ENCODE results near the gene EVI5.

EVI5 gene

DNA sequence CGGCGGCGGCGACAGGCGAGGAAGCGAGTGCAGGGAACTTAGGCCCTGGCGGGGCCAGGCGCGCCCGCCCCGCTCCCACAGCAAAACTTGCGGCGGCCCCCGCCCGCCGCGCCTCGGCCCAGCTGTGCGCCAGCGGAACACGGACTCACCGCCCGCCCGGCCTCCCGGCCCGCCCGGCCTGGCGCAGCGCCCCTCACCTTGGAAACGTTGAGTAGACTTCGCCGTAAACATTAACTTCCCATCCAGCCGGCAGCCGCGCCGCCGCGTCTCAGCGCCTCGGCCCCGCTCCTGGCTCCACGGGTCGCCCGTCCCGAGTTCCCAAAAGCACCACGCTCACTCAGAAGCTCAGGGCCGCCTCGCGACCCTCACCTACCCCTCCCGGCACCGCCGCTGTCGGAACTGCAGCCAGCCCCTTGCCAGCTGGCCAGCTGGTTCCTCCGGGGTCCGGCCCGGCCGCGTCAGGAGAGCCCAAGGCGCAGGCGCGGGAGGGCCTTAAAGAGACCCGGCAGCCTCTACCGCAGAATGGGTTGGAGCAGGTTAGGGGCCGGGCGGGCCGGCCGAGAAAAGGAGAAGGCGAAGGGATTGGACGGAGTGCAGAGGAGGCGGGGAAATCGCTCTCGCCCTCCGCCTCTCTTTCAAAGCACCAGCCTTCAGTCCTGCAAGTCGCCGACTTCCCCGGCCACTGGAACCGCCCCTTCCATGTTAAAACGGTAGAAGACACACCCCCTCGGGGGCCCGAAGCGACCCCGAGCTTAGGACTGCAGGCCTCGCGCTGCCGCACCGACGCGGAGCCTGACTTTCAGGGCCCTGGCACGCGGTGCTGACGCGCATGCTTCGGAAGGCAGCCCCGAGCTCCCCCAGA, at the start of gene EVI5:
TSS of gene EVI5 (minus strand) at position 470 of the 862 bp plus-strand sequence. CDS start 48,562 bp downstream, outside the sequence.
- DNase-seq (ENCODE audit: low read depth in 2 of 2): peak; percentile 32 to 55

DNA sequence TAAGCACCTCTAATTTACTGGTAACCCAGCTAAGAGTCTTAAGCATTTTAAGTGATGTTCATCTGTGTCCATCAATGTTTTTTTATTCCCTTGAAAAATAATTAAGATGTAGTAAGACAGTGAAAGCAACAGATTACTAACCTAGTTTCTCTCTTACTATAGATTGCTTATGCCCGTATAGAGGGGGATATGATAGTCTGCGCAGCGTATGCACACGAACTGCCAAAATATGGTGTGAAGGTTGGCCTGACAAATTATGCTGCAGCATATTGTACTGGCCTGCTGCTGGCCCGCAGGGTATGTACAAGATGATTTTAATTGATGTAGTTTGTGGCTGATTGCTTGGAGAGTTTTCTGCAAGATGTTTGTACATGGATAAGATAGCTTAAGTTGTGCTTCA, 49.7 kb upstream of the EVI5 start:
- DNase-seq (ENCODE audit: low read depth in 2 of 2): no peak

DNA sequence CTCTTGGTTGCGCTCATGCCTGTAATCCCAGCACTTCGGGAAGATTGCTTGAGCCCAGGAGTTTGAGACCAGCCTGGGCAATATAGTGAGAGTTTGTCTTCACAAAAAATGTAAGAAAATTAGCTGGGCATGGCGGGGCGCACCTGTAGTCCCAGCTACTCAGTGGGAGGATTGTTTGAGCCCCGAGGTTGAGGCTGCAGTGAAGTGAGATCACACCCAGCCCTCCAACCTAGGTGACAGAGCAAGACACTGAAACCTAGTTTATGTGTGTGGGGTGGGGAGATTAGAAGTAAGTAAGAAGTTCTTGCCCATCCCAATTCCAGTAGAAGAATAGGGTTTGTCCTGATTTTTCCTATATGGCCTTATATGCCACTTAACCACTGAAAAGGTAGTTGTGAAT, 48.9 kb upstream of the EVI5 start:
- DNase-seq (ENCODE audit: low read depth in 2 of 2): no peak

DNA sequence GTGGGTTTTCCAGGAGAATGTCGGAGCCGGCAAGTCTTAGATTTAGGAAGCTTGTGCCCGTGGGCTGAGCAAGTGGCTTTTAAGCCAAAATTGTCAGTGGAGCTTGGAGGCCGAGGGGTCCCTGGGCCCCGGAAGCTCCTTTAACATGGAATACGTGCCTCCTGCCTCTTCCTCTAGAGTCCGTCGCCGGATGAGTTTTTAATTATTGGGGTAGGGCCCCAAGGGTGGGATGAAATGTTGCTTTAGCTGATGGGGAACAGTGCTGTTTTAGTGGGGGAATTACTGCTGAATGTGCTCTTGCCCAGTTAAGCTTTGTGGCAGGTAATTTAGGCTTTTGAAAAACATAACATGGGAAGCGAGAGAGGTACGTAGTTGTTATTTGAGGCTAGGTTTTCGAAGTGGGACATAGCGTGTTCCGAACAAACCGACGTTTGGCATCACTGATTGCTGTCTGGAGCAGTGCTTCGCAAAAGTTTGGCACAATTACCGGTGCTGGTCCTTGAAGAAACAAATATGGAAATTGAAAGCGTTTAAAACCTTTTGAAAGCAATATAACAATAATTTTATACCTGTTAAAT, 47.7 kb upstream of the EVI5 start:
- no peak for DNase-seq (ENCODE audit: low read depth in 2 of 2)

DNA sequence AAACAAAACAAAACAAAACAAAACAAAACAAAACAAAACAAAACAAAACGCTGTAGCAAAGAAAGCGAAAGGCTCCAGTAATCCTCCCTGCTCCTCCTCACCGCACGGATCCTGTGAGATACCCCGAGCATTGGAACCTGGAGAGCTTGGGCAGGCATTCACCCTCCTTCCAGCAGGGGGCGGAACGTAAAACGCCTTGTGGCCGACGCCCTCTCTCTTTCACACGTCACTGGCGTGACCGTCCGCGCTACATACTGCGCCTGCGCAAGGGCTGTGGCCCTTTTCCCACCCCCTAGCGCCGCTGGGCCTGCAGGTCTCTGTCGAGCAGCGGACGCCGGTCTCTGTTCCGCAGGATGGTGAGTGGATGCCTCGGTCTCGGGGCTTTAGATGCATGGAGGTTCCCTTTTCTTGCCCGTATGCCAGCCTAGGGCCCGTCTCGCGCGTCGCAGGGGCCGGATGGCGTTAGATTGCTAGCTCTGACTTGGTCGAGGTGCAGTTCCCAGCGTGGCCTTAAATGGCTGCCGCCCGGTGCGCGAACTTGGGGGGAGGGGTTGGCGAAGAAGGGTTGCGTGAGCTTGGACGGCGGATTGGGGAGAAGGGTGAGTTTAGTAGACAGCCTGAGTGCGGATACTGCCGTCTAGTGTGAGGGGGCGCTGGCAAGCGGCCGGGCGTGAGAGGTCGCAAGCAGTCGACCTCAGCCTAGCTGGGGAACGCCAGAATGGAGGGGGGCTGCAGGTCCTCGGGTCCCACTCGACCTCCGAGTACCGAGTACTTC, 47.0 kb upstream of the EVI5 start, which contains the start of gene RPL5:
TSS of gene RPL5 (plus strand) at position 279 of the 775 bp plus-strand sequence. CDS start at position 354, 75 bp downstream.
- peak; percentile 94 to 95 for DNase-seq (ENCODE audit: low read depth in 2 of 2)

DNA sequence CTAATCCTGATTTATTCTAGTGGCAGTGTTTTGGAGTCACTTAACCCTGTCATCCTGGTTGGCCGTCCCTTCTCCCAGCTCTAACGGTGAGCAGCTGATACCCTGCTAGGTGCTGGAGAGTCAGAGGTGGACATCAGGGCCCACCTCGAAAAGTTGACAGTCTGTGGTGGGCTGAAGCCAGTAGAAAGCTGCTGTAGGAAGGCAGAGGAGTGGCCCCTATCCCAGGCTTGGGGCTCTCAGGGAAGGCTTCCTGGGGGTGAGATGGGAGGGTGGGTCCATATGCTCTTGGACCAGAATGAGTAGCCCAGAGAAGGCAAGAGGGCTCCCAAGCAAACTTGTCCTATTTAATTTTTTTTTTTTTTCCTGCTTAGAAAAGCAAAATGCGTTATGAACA, 46.5 kb upstream of the EVI5 start:
- DNase-seq (ENCODE audit: low read depth in 2 of 2): no peak

DNA sequence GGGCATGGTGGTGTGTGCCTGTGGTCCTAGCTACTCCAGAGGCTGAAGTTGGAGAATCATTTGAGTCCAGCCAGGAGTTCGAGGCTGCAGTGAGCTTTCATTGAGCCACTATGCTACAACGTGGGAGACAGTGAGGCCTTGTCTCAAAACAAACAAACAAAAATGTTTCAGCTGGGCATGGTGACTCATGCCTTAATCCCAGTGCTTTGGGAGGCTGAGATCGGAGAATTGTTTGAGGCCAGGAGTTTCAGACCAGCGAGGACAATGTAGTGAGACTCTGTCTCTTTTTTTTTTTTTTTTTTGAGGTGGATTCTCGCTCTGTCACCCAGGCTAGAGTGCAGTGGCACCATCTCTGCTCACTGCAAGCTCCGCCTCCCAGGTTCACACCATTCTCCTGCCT, 41.9 kb upstream of the EVI5 start:
- no peak for DNase-seq (ENCODE audit: low read depth in 2 of 2)

DNA sequence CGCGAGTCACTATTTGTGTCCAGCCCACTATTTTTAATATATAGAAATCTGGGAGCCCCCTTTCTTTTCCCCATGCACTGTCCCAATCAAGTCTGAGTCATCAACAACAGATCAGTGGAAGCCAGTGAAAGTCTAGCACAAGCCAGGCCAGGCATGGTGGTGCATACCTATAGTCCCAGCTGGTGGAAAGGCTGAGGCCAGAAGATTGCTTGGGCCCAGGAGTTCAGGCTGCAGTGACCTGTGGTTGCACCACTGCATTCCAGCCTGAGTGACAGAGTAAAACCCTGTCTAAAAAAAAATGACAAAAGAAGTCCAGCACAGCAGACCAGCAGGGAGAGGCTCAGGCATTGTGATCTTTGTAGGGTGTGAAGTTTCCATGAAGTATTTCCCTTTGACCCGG, 38.0 kb upstream of the EVI5 start:
- DNase-seq (ENCODE audit: low read depth in 2 of 2): no peak

DNA sequence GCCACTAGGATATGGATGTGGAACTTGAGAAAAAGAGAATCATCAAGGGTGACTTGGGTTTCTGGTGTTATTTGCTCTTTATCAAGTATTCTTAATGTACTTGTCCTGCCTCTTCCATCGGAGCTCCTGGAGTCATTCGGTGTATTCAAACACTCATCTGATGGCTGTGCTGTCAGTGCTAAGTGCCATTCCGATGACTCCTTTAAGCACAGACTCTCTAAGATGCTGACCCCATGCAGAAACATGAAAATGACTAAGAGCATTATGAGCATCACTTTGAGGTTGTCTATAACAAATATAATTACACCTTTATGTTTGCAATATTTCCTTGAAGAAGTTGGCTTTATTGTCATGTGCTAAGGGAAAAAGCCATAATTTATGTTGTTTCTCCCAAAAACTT, 35.6 kb upstream of the EVI5 start:
- DNase-seq (ENCODE audit: low read depth in 2 of 2): no peak

DNA sequence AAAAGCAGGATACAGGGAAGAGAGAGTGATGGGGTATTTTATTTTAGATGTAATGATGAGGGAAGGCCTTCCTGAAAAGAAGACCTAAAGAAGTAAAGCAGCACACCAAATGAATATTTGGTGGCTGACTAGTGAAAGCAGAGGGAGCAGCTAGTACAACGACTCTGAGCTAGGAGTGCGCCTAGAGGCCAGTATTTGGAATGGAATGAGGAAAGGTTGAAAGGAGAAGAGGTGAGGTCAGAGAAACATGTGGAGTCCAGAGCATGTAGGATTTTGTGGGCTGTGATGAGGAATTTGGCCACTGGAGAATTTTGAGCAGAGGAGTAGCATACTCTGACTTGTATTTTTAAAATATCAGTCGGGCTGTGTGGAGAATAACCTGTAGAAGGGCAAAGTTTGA, 35.1 kb upstream of the EVI5 start:
- no peak for DNase-seq (ENCODE audit: low read depth in 2 of 2)

DNA sequence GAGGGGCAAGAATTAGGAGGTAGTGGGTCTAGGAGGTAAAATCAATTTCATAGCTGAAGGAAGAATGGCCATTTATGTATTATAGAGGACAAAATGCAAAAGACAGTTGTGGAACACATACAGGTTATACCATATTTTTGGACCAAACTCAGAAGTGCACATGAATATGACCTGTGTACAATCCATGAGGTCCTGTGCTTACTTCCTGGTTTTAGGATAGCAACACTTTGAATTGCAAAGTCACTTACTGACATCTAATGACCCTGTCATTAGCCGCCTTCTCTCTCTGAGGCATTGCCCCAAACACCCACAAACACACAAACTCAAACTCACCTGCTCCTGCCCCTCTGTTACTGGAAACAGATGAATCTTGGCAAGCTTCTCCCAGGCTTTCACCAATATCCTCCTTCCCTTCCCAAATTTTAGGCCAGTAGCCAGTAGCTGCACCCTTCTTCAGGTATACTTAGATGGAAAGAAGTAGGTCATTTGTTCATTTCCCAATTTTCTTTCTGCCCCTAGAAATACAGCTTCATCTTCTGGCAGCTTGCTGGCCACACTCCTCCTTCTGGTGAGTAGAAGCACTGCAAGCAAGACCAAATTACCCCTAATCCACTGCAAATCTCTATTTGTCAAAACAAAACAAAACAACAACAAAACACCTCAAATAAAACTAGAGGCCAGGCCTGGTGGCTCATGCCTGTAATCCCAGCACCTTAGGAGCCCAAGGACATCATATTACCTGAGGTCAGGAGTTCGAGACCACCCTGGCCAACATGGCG, 33.3 kb upstream of the EVI5 start:
- no peak for DNase-seq (ENCODE audit: low read depth in 2 of 2)

DNA sequence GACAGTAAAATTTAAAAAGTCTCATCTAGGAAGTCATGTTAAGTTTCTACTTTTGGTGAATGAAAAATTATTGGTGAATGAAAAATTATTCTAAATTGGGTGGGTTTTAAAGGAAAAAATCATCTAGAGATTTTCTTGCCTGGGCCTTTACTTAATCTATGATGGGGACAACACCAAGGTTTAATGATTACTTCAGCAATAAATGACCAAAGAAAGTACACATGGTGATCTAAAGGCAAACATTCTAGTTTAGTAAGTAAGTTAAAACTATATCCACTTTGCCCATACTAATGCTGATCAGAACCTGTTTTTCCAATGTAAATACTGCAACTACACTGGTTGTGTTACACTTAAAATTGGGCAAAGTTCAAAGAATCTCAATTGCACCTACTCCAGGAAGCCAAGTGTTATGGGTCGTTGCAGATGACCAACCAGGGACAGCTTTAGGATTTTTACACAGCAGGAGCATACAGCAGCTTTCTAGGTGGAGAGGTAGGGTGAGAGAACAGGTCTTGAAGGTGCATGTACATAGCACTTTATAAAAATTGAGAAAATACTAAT, 32.3 kb upstream of the EVI5 start:
- no peak for DNase-seq (ENCODE audit: low read depth in 2 of 2)

DNA sequence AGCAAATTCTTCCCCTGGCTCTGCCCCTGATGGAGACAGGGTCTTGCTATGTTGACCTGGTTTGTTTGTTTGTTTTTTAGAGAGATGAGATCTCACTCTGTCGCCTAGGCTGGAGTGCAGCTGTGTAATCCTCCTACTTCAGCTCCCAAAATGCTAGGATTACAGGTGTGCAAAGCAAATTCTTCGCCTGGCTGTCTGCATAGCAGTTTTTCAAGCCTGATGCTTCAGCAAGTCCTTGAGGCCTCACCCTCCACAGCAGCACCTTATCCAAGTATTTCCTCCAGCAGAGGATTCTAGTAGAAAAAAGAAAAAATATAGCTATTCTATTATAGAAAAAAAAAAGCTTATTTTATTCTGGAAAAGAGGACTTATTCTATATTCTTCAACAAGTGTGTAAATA, 31.8 kb upstream of the EVI5 start:
- DNase-seq (ENCODE audit: low read depth in 2 of 2): no peak

DNA sequence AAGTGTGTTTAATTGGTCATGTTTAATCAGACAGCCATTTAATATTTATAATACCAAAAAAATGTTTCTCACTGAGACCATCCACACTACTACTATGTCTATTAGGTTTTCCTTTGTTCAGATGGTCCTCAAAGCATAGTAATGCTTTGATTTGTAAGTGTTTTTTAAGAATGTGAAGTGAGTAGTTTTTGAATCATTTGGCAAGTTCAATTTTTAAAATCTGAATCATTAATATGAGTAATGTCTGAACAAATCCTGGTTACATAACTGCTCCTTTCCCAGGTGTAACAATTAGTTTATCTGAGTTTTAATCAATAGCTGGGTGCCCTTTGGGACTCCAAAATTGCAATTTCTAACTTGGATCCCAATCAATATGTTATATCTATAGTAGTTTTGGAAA, 23.5 kb upstream of the EVI5 start:
- no peak for DNase-seq (ENCODE audit: low read depth in 2 of 2)

DNA sequence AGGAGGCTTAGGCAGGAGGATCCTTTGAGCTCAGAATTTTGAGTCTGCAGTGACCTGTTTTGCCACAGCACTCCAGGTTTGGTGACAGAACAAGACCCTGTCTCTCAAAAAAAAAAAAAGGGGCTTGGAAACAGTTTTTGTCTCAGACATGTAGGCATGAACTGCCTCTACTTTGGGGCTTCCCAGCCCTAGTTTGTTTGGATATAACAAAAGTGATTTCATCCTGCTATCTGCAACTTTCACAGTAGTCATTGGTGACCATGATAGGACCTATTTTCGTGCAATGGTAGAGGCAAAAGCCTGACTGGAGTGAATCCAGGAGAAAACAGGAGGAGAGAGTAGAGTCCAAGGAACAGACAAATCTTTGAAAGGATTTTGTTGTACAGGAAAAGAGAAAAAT, 20.3 kb upstream of the EVI5 start:
- no peak for DNase-seq (ENCODE audit: low read depth in 2 of 2)

DNA sequence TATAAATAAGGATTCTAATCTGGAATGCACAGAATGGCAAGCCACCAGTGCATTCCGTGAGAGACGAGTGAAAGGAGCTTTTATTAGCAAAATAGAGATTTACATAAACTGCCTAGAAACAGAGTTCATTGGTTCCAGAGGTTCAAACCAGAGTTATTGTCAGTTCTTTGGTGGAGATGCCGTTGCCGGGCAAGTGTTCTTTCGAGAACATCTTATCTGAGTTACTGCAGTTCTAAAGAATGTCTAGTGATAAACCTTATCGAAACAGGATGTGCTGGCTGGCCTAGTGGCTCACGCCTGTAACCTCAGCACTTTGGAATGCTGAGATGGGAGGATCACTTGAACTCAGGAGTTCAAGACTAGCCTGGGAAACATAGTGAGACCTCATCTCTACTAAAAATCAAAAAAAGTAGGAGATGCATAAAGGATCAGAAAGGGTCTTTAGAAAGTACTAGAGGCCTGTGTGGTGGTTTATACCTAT, 19.9 kb upstream of the EVI5 start:
- DNase-seq (ENCODE audit: low read depth in 2 of 2): no peak

DNA sequence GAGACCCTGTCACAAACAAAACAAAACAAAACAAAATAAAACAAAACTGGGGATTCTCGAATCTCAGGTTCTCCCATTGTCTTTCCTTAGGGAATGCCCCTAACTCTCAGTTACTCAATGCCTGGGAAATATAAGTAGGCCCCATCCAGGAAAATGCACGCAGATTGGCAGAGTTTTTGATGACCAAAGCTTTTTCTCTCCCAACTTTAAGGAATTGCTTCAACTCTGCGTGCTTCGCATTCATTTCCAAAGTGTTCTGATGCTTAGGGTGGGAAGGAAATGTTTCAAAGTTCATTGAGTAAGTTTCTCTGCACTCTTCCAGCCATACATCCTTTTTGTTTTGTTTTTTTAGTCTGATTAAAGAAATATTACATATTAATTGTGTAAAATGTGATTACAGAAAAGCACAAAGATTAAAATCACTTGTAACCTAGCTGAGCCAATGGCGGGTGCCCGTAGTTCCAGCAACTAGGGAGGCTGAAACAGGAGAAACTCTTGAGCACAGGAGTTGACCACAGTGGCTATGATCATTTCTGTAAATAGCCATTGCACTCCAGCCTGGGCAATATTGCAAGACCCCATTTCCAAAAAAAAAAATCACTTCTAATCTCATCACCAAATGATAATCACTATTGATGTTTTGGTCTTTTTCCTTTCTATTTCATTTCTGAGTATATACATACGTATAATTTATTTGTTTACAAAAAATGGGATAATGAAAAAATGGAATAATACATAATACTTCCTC, 18.4 kb upstream of the EVI5 start:
- DNase-seq (ENCODE audit: low read depth in 2 of 2): no peak

DNA sequence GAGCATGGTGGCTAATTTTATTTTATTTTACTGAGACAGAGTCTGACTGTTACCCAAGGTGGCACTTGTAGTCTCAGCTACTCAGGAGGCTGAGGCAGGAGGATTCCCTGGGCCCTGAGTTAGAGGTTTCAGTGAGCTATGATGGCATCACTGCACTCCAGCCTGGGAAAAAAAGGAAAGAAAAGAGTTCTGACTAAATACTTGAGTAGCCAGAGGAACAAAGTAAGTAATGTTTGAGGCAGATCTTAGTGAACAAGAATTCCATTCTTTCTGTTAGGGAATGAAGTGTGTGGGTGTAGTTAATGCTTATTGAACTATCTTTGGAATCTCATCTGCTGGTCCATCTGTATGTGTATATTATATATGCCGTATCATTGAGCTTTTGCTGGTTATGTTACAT, 13.1 kb upstream of the EVI5 start:
- DNase-seq (ENCODE audit: low read depth in 2 of 2): no peak

DNA sequence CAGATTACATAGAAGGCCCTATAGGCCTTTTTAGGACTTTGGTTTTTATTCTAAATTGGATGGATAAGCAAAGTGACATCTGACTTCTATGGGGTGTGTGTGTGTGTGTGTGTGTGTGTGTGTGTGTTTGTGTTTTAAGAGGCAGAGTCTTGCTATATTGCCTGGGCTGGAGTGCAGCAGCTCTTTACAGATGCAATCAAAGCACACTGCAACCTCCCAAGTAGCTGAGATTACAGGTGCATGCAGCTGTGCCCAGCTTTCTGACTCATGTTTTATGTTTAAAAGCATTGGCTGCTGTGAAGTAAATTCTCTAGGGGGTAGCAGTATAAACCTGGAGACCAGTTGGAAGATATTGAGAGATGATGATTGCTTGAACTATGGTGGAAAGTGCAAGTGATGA, 12.4 kb upstream of the EVI5 start:
- no peak for DNase-seq (ENCODE audit: low read depth in 2 of 2)

DNA sequence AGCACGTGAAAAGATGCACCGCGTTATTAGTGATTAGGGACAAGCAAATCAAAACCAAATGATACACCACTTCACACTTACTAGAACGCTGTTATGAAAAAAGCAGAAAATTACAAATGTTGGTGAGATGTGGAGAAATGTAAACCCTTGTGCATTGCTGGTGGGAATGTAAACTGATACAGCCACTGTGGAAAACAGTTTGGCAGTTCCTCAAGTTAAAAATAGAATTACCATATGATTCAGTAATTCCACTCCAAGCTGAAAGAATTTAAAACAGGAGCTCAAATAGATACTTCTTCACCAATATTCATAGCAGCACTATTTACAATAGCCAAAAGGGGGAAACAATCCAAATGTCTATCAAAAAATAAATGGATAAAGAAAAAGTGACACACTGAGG, 10.3 kb upstream of the EVI5 start:
- DNase-seq (ENCODE audit: low read depth in 2 of 2): no peak

DNA sequence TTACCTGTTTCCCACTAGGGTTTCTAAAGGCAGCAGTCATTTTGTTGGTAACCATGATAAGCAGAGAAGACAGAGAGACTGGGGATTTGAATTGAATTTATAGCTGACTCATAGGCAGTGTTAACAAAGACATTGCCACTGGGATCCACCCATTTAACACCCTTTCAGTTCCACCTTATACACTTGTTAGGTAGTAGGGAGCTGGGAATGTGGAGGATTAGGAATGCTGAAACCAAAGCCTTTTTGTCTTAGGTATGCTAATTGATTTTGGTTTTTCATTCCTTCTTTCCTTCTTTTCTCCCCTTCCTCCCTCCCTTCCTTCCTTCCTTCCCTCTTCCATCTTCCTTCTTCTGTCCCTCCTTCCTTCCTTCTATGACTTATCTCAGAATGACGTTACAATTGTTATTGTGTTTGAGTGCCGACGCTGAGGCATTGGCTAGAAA, 7.5 kb upstream of the EVI5 start:
- DNase-seq (ENCODE audit: low read depth in 2 of 2): no peak

Data from stimulated activated CD8-positive, alpha-beta memory T cell treated with anti-CD3 and anti-CD28 coated beads, Interleukin-15, amount 100 ng/mL, for 48 hours (primary cell).